Measurements from ENCODE around the gene CDCA8.
A peak's percentile ranks its signal among the peaks of the same experiment; 100 is the strongest.

CDCA8 gene

DNA sequence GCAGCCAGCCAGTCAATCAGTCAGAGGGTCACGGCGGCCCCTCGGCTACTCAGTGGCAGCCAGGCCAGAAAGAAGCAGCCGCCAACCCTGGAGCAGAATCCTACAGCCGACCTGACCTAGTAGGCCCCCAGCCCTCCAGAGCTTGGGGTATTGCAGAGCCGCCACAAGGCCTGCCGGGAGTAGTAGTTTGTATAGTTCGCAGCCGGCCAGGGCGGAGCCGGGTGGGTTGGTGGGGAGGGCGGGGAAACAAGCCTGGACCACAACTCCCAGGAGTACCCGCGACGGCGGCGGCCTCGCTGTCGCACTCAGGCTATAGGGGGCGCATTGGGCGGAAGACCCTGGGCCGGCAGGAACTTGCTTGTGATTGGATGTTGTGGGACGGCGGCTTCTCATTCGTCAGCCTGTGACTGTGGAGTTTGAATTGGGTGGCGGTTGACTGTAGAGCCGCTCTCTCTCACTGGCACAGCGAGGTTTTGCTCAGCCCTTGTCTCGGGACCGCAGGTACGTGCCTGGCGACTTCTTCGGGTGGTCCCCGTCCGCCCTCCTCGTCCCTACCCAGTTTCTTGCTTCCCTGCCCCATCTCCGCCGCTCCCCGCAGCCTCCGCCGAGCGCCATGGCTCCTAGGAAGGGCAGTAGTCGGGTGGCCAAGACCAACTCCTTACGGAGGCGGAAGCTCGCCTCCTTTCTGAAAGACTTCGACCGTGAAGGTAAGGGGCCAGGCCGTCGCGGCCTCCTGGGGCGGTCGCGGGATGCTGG lies at the start of gene CDCA8:
TSS of gene CDCA8 (plus strand) at position 439 of the 756 bp plus-strand sequence. CDS start at position 614, 175 bp downstream.
- peak; percentile 92 to 98 (median 98) for DNase-seq (ENCODE audit: low read depth in 3 of 3)

DNA sequence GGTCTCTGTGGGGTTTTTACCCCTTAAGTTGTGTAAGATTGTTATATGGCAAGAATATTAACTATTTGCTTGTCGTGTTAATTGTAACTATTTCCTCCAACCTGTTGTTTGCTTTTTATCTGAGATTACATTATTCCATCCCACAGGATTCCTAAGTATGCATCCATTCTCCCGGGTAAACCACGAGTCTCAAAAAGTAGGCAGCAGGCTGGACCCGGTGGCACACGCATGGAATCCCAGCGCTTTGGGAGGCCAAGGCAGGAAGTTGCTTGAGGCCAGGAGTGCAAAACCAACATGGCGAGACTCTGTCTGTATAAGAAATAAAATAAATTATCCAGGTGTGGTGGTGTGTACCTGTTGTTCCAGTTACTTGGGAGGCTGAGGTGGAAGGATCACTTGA lies 45.0 kb upstream of the CDCA8 start:
- no peak for DNase-seq (ENCODE audit: low read depth in 3 of 3)

DNA sequence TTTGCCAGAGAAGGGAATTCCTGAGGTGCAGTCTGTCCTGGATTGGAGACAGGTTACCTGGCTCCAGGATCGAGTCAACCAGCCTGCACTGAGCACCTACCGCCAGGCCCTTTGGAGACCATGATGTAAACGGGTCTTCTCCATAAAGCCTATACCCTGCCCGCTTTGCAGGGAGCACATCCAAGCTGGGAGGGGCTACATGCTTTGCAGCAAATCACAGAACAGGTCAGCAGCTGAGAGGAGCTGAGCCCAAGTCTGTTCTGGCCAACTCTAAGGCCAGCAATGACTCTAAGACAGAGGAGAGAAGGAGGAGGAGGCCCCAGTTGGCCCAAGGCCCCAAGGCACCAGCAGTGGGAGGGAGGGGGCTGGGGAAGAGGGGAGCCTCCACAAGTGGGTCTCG lies 42.1 kb upstream of the CDCA8 start:
- no peak for DNase-seq (ENCODE audit: low read depth in 3 of 3)

DNA sequence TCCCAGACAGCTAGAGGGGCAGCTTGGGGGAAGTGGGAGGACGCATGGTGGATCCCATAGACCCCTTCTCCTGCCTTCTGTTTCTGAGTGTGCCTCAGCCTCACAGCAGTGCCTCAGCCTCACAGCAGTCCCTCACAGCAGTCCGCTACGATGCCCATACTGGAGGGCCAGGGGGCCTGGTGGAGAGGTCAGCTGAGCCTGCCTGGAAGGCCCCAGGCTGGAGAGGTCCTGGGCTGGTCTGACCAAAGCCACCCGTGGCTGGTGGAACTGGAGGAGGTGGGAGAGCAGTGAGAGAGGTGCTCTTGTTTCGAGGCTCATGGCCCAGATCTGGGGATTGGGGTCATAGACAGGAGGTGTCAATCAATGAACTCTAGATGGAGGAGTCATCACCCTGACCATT lies 41.6 kb upstream of the CDCA8 start:
- no peak for DNase-seq (ENCODE audit: low read depth in 3 of 3)

DNA sequence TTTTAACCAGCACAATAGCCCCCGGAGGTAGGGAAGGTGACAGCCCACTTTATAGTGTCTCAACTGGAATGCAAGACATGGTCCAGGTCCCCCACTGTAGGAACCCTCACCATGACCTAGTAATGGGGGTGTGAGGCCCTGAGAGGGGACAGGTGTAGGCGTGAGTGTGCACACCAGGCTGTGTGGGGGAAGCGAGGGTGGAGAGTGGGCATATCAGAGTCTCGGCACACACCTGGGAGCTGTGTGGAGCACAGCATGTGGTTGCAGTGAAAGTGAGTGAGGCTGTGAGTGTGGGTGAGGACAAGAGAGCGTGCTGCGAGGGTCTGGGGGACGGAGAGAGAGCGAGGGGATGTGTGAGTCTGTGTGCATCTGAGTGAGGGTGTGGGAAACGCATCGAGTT lies 40.5 kb upstream of the CDCA8 start:
- no peak for DNase-seq (ENCODE audit: low read depth in 3 of 3)

DNA sequence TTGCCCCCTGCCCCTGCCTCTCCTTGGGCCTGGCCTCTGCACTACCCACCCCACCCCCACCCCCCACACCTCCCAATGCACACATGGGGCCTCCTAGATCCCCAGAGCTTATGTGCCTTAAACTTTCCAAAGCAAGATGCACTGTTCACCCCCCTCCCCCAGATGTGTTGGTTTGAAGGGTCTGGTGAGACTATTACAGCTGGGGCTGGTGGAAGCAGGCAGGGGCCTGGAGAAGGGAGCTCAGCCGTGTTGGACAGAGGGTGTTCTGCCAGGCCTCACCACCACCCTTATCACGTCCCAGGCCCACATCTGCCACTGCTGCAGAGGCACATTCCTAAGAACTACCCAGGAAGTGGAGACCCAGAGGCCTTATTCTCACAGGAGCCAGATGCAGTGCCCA lies 39.3 kb upstream of the CDCA8 start:
- DNase-seq (ENCODE audit: low read depth in 3 of 3) = no peak

DNA sequence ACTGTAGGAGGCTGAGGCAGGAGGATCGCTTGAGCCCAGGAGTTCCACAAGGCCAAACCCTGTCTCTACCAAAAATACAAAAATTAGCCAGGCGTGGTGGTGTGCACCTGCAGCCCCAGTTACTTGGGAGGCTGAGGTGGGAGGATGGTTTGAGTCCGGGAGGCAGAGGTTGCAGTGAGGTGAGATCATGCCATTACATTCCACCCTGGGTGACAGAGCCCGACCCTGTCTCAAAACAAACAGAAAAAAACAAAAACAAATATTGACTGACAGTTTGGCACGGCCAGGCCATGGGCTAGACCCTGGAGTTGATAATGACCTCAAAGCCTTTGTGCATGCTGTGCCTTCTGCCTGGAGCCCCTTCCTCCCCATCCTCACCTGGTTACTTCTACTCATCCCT lies 38.4 kb upstream of the CDCA8 start:
- no peak for DNase-seq (ENCODE audit: low read depth in 3 of 3)

DNA sequence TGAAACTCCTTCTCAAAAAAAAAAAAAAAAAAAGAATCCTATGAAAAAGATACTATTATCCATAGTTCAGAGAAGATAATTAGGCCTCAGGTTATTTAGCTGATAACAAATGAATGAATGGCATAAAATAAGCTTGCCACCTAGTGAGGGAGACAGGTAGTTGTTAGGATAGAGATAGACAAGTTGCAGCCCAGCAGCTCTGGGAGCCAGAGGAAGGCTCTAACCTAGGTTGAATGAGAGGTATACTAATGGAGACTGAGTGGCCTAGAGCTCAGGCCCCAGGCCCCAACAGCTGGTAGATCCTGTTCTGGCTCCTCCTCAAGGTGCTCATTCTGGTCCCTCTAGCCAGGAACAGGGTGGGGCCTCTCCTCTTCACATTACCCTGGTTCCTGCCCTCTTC lies 37.0 kb upstream of the CDCA8 start:
- no peak for DNase-seq (ENCODE audit: low read depth in 3 of 3)

DNA sequence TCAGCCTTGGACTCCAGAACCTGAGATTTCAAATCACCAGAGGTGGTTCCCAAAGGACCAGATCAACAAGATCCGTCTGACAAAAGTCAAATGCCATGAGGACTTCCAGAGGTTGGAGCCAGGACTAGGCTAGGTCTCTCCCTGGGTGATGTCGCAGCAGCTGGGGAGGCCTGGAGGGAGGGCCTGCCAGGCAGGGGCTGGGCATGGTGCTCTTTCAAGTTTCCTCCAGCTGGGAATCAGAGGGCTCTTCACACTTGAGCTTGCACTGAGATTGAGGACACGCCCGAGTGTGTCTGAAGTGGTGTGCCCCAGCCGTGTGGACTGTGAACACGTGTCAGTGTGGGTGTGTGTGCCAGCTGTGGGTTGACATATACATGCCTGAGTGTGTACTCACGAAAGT lies 36.3 kb upstream of the CDCA8 start:
- no peak for DNase-seq (ENCODE audit: low read depth in 3 of 3)

DNA sequence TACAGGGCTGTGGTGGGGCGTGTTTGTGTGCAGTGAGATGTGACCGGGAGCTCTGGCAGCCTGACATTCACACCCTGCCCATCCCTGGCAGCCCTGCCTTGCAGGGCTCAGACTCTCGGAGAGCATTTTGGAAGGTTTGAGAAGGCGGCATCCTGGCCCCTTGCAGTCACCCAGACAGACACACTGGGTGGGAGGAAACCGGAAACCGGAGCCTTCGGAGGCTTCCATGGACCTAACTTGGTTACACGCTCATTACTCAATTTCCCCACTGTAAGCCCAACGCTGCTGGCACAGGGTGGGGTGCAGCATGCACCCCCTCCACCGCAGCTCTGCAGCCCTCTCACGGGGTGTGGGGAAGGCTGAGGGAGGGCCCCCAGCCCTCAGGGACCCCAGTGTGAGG lies 35.4 kb upstream of the CDCA8 start:
- no peak for DNase-seq (ENCODE audit: low read depth in 3 of 3)

DNA sequence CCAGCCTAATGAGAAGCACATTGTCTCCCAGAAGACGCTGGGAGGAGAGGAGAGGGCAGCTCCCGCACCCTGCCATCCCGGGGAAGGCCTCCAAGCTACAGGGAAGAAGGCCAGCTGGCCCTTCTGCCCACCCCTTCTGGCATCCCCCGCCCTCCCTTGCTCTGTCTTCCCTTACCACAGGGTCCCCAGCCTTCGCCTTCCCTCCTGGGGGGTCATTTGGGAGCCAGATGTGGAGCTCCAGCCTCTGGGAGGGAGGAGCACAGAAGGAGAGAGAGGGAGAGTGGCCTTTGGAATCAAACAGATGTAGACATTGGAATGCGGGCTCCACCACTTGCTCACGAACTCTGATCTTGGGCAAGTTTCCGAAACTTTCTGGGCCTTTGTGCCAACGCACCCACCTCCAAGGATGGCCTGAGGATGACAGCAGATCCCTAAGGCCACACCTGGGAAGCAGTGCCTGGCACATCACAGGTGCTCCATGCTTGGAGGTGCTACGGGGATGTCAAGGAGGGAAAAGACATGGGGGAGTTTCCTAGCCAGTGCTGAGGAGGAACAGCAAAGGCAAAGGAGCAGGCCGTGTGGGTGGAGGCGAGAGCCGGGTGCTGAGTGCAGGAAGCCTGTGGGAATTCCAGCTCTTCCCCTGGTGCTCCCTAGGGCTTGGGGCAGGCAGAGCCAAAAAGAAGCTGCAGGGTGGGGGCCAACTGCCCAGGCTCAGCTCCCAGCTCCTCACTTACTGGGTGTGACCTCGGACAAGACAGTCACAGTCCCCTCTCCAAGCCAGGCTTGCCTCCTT lies 34.5 kb upstream of the CDCA8 start:
- DNase-seq (ENCODE audit: low read depth in 3 of 3) = no peak

DNA sequence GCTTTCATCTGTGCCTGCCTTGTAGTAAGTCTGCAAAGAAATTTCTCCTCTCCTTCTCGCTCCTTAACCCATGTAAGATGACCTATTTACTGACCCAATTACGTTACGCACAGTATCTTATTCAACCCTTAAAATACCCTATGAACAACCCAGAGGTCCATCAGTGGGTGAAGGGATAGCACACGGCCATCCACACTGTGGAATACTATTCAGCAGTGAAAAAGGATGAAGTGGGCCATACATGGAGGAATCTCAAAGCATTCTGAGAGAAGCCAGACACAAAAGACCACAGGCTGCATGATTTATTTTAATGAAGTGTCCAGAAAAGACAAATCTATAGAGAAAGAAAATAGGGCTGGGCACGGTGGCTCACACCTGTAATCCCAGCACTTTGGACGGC lies 33.8 kb upstream of the CDCA8 start:
- no peak for DNase-seq (ENCODE audit: low read depth in 3 of 3)

DNA sequence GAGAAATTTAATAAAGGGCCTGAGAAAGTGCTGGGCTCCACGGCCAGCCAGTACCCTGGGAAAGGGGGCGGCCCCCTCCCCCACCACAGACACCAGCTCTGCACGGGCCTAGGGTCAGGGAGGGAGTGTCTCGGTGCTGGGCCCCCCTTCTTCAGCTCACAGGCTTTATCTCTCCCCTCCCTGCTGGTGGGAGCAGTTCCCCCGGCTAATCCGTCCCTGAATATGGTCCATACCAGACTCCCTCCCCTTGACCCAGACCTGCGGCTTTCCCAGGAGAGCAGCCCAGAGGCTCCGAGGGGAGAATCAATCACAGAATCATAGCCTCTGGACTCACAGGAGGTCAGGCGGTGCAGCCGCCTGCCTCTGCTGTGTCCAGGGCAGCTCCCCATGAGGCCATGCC lies 31.7 kb upstream of the CDCA8 start:
- DNase-seq (ENCODE audit: low read depth in 3 of 3) = no peak

DNA sequence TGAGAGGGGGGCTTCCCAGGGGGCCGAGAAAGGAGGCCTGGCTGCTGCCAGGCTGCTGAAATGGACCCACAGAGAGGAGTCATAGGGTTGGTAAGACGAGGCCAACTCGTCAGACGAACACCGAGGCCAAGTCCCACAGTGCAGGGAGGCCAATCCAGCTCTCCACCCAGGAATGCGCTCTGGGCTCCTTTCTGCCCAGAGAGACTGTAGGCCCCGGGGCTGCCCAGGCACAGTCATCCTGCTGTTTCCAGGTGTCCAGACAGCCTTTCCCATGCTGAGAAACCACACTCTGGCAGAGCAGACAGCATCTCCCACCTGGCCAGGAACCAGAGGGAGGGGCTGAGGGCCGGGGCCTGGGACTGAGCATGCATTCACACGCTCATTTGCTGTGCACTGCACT lies 30.9 kb upstream of the CDCA8 start:
- DNase-seq (ENCODE audit: low read depth in 3 of 3) = no peak

DNA sequence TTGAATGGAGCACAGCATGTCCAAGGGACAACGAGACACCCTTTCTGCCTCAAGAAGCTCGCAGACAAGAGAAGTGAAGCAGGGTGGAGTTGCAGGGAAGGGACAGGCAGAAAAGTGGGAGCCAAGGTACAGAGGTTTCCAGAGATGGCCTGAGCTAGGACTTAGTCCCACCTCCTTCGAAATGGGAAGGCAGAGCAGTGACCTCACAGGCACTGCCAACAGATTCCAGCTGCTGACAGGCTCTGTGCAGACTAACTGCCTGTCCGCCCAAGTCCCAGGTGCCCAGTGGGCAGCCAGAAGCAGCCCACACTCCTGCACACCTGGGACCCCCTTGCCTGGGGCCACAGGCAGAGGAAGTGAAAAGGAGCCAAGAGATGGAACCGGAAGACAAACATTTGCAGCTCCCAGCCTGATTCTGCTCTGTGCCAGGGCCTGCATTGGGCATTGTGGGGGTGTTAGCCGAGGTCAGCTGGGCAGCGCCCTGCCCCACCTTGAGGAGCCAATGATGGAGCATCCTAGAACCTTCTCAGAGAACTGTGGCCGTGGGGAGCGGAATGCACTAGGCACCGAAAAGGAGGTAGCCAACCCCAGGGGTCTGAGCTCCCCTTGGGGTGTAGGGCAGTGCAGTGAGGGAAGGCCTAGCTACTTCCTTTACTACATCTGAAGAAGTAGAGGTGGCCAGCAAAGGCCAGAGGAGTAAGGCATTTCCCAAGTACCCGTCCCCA lies 30.1 kb upstream of the CDCA8 start:
- DNase-seq (ENCODE audit: low read depth in 3 of 3) = no peak

DNA sequence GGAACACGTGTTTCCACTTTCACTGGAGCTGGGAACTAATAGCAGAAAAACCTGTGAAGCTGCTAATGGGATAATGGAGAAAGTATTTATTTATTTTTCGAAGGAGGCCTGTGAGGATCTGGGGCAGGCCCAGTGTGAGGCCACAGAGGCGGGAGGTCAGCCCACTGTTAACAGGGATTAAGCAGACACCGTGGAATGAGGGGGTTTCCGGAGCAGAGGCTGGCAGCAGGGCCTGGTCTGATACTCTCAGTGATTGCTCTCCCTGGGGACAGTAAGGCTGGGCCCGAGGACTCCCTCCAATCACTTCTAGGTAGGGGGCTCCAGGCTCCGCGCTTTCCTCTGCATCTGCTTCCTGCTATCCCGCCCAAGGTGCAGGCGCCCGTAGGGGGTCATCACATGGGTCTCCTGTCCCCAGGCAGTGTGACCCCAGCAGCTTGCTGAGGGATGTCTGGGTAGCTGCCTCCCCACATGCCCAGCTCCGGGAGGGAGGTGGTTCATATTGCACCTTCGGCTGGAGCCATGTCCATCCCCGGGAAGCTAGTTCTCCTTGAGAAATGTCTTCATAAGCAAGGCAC lies 28.8 kb upstream of the CDCA8 start:
- DNase-seq (ENCODE audit: low read depth in 3 of 3) = no peak

DNA sequence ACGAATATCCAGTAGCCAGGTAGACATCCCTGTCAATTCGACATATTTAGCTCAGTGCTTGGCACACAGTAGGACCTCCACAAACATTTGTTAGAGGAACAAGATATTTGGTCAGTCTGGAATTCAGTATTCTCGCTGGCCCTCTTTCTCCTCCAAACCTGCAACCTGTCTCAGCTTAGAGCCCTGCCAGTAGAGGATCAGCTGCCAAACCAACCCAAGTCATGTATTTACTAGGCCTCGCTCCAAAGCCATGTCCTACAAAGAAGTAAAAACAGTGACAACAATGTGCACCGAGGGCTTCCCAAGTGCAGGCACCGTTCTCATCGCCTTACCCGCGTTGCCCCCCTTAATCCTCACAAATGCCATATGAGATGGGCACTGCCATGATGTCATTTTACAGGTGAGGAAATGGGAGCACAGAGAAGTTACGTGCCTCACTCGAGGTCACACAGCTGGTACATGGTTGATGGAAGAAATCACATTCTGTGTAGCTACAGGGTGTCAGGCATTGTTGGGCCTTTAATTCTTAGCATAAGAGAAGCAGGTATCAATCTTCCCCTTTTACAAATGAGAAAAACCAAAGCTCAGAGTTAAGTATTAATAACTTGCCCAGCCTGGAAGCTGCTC lies 26.0 kb upstream of the CDCA8 start:
- DNase-seq (ENCODE audit: low read depth in 3 of 3) = no peak

DNA sequence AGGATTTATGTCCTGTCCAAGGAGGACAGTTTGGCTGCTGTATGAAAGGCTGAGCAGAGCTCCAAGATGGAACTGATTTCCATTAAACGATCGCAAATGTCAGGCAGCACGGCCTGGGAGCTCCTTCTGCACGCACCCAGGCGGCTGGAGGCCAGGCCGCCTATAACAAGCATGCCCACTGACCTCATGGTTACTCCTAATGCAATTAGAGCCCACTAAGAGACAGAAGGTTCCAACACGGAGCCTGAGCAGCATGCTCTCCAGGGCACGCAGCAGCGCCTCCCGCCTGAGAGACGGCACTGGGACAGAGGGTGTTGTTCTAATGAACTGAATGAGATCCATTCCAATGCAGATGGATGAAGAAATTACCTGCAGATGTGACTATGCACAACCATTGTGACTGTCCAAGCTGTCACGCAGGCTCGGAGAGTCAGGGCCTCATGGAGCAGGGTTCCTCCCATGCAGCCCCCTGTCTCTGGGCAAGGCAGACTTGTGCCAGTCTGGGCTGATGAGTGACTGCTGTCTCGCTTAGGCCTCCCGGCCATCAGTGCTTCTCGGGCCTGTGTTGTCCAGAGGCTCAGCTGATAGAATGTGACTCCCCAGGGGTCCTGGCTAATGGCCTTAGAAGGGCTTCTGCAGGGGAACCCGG lies 25.2 kb upstream of the CDCA8 start:
- DNase-seq (ENCODE audit: low read depth in 3 of 3) = no peak

DNA sequence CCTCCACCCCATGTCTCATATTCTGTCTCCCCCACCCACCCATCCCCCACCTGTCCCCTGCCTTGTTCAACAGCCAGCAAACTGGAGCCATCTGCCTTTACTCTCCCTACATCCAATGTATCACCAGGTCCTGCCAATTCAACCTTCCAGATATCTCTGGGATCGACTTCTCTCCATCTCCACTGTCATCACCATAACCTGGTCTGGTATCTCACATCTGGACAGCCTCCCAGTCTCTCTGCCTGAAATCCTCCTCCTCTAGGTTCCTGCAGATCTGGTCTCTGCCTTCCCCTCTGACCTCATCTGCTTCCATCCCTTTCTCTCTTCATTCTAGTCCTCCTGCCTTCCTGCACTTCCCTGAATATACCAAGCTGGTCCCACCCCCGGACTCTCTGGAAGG lies 22.2 kb upstream of the CDCA8 start:
- no peak for DNase-seq (ENCODE audit: low read depth in 3 of 3)

DNA sequence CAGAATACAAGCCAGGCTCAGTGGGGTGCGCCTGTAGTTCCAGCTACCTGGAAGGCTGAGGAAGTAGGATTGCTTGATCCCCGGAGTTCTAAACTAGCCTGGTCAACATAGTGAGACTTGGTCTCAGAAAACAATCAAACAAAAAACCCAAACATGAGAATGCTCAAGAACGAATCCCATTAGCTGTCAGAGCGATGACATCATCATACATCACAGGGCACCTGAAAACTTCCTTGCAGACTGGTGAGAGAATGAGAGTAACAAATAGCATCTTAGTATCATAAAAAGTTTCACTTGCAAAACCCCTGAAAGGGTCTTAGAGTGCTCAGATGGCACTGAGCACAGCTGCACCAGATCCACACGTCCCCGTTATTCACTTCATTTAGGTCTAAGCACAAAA lies 21.1 kb upstream of the CDCA8 start:
- no peak for DNase-seq (ENCODE audit: low read depth in 3 of 3)

DNA sequence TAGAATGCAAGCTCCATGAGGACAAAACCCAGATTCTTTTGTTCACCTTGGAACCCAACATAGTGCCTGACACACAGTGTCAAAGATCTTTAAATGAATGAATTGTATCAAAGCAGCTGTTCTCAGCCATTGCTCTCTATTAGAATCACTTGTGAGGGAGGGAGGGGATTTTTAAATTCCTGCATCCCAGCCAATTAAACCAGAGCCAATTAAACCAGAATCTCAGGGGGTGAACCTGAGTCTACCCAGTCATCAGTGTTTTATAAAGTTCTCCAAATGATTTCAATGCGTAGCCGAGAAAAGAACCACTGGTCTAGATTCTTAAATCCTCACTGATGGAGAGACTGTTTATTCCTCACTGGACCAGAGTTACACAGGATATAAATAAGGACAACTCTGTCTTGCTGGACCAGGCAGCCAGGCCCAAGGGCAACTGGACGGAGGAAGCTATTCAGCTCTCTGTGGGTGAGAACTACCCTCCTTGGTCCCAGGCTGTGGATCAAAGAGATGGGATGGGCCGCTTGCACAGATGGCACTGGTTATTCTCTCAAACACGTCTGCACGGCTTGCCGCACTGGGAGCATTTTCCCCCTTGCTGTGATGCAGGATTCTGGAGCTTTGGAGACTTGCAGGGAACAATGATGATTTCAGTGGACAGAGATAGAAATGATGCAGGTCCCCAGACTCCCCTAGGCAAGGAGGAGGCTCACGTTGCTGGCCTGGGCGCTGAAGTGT lies 20.0 kb upstream of the CDCA8 start:
- no peak for DNase-seq (ENCODE audit: low read depth in 3 of 3)
